Measurements from ENCODE around the gene FNTB.

DNA sequence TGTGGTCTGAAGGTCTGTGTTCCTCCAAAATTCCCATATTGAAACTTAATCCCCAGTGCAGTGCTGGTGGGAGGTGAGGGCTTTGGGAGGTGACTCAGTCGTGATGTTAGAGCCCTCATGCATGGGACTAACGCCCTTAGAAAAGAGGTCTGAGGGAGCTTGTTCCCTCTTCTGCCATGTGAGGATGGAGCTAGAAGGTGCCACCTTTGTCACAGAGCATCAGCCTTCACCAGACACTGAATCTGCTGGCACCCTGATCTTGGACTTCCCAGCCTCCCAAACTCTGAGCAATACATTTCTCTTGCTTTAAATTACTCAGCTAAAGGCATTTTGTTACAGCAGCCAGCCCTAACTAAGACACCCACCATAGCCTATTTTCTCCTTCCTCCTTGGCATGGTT lies 28.5 kb upstream of the FNTB start:
- TF ChIP-seq CTCF (IDR thresholded peaks at IDR 0.05) = no peak
- no peak for TF ChIP-seq POLR2AphosphoS5 (IDR thresholded peaks at IDR 0.05; ENCODE audit: insufficient read depth in 1 of 2, low read depth in 1 of 2)
- no peak for TF ChIP-seq POLR2A (IDR thresholded peaks at IDR 0.05)
